CD14-positive monocyte (primary cell): Measurements from ENCODE around the gene PLBD2. TPM values are rescaled to one million over a fixed set of nuclear protein-coding genes. Genes with fewer than 3 reads are reported as not detected.

ENCODE experiments used
- DNase-seq, 3 donors: peaks; one replicate each; pipeline ENCODE4 v3.0.0-alpha.2; 2011 to 2022
- H2AFZ ChIP-seq: 2 replicates; pipeline ENCODE4 v1.6.0; 2012; ENCODE audit warnings: mild to moderate bottlenecking, low read depth, low read length, inconsistent platforms; ENCODE audit not compliant: insufficient read depth, poor library complexity, severe bottlenecking
- H3K27ac ChIP-seq, 2 donors: 1 replicate in 1 of 2; 2 replicates in 1 of 2; pipeline ENCODE4 v1.5.1; 2012 to 2013; ENCODE audit warnings: low read length in 2 of 2, control low read depth in 1 of 2, inconsistent platforms in 1 of 2, low read depth in 1 of 2, mild to moderate bottlenecking in 1 of 2
- H3K27me3 ChIP-seq, 2 donors: one replicate each; pipeline versions ENCODE4 v1.6.0 to v1.6.1; 2011 to 2013; ENCODE audit warnings: low read length in 2 of 2; ENCODE audit not compliant: control insufficient read depth in 2 of 2, insufficient read depth in 2 of 2
- H3K36me3 ChIP-seq, 2 donors: replicated peaks in 1 of 2; 1 replicate in 1 of 2; 2 replicates in 1 of 2; pipeline versions ENCODE4 v1.5.1 to v1.6.1; 2012 to 2013; ENCODE audit warnings: low read length in 2 of 2, control low read depth in 1 of 2, inconsistent platforms in 1 of 2, mild to moderate bottlenecking in 1 of 2; ENCODE audit not compliant: insufficient read depth in 2 of 2, control insufficient read depth in 1 of 2
- H3K4me1 ChIP-seq, 2 donors: 1 replicate in 1 of 2; 2 replicates in 1 of 2; pipeline versions ENCODE4 v1.5.1 to v1.6.1; 2012 to 2013; ENCODE audit warnings: low read length in 2 of 2, control low read depth in 1 of 2, inconsistent platforms in 1 of 2, mild to moderate bottlenecking in 1 of 2, moderate library complexity in 1 of 2; ENCODE audit not compliant: insufficient read depth in 2 of 2, control insufficient read depth in 1 of 2
- H3K4me2 ChIP-seq: replicated peaks from 2 replicates; pipeline ENCODE3; 2012; ENCODE audit warnings: low read length, moderate library complexity, mild to moderate bottlenecking; ENCODE audit not compliant: poor library complexity, severe bottlenecking; ENCODE audit errors: extremely low read depth
- H3K4me3 ChIP-seq, 3 experiments: fragments of 200-600 bp in 1 of 3; sonication (generic) in 1 of 3; replicated peaks in 1 of 3; 1 replicate in 2 of 3; 2 replicates in 1 of 3; pipeline ENCODE4 v1.5.1; 2011 to 2013; ENCODE audit warnings: low read length in 3 of 3, mild to moderate bottlenecking in 3 of 3, control low read depth in 2 of 3, low read depth in 2 of 3, inconsistent platforms in 1 of 3, moderate library complexity in 1 of 3
- H3K79me2 ChIP-seq: 2 replicates; pipeline ENCODE4 v1.6.0; 2012; ENCODE audit warnings: mild to moderate bottlenecking, control low read depth, inconsistent platforms, low read length, moderate library complexity; ENCODE audit not compliant: insufficient read depth
- H3K9ac ChIP-seq: 2 replicates; pipeline ENCODE4 v1.6.0; 2017; ENCODE audit warnings: low read length, mild to moderate bottlenecking; ENCODE audit not compliant: insufficient read depth, poor library complexity, severe bottlenecking
- H3K9me3 ChIP-seq, 2 donors: replicated peaks in 1 of 2; 1 replicate in 1 of 2; 2 replicates in 1 of 2; pipeline versions ENCODE4 v1.5.1 to v1.6.1; 2012 to 2013; ENCODE audit warnings: low read length in 2 of 2, control low read depth in 1 of 2; ENCODE audit not compliant: control insufficient read depth in 1 of 2, insufficient read depth in 1 of 2
- H4K20me1 ChIP-seq: 2 replicates; pipeline ENCODE4 v1.6.0; 2012; ENCODE audit warnings: mild to moderate bottlenecking, low read length, control low read depth, moderate library complexity; ENCODE audit not compliant: insufficient read depth
- H3K27ac Mint-ChIP-seq, 7 donors: one replicate each; pipeline ENCODE4 v1.8.0; 2020; ENCODE audit warnings: mild to moderate bottlenecking in 7 of 7, mixed read lengths in 7 of 7, moderate library complexity in 6 of 7, inconsistent platforms in 2 of 7
- H3K27me3 Mint-ChIP-seq, 3 donors: one replicate each; pipeline ENCODE4 v1.8.0; 2021 to 2022; ENCODE audit warnings: low read depth in 3 of 3, mild to moderate bottlenecking in 3 of 3, mixed read lengths in 3 of 3, moderate library complexity in 3 of 3, inconsistent platforms in 1 of 3
- H3K36me3 Mint-ChIP-seq, 2 donors: one replicate each; pipeline ENCODE4 v1.8.0; 2020; ENCODE audit warnings: mixed read lengths in 2 of 2, inconsistent platforms in 1 of 2, mild to moderate bottlenecking in 1 of 2
- H3K4me1 Mint-ChIP-seq: one replicate; pipeline ENCODE4 v1.8.0; 2020; ENCODE audit warnings: mild to moderate bottlenecking, mixed read lengths
- H3K4me3 Mint-ChIP-seq, 2 donors: one replicate each; pipeline ENCODE4 v1.8.0; 2020; ENCODE audit warnings: mild to moderate bottlenecking in 2 of 2, mixed read lengths in 2 of 2, moderate library complexity in 1 of 2
- H3K9me3 Mint-ChIP-seq, 7 donors: one replicate each; pipeline ENCODE4 v1.8.0; 2020 to 2022; ENCODE audit warnings: mixed read lengths in 7 of 7, mild to moderate bottlenecking in 6 of 7, moderate library complexity in 6 of 7, inconsistent platforms in 2 of 7
- CTCF ChIP-seq: fragments of 200-600 bp; IDR thresholded peaks from one replicate; pipeline ENCODE4 v1.8.0; 2022; ENCODE audit warnings: antibody characterized with exemption, mild to moderate bottlenecking
- WGBS: methylation state at CpG from one replicate; pipeline ENCODE4 v1.1.5; 2013; ENCODE audit warnings: missing lambda C conversion rate; ENCODE audit not compliant: insufficient coverage; 5-methylcytosine and 5-hydroxymethylcytosine counted together
- intact Hi-C, 2 donors: fragments of 100-400 bp; cut with micrococcal nuclease; formaldehyde crosslinking; loops; one replicate each; pipeline versions ENCODE4 v1.15.0 to v1.15.1; 2023
- polyA plus RNA-seq, 3 donors: library from polyadenylated mRNA; depleted of rRNA in 1 of 3; unstranded in 2 of 3; stranded (reverse) in 1 of 3; fragments of 300-500 nt in 2 of 3; fragments of >200 nt in 1 of 3; fragmentation: Illumina TruSeq in 2 of 3; gene quantifications; 1 replicate in 2 of 3; 2 replicates in 1 of 3; pipeline ENCODE4 v1.2.3, GENCODE V29; 2012 to 2021

The PLBD2 gene
- polyA plus RNA-seq, 3 donors = 8.5 to 12.4 (median 8.8) TPM

- Mint-ChIP-seq H3K27me3 (peaks cover 3 to 6% (median 4%) of the 10 kb centered on the region in 3 donors), H3K4me3 (peak overlapping the region in 1 of 2 donors; percentile 47), H3K36me3 (no peaks in the 10 kb centered on the region), H3K4me1 (peaks cover 30% of the 10 kb centered on the region), H3K27ac (no peak overlapping the region), H3K9me3 (no peaks in the 10 kb centered on the region)
- no peaks in the 10 kb centered on the region for H3K27me3 ChIP-seq
- H4K20me1 ChIP-seq = no peaks in the 10 kb centered on the region
- H3K4me3 ChIP-seq = no peak overlapping the region
- 88% methylated on average over 19 of the region's 23 CpGs for WGBS
- H2AFZ ChIP-seq = no peak overlapping the region
- no peak for TF ChIP-seq CTCF
- intact Hi-C loops = no loop called here
- H3K27ac ChIP-seq = no peak overlapping the region
- no peaks in the 10 kb centered on the region for H3K79me2 ChIP-seq
- H3K9me3 ChIP-seq = no peaks in the 10 kb centered on the region
- H3K9ac ChIP-seq = no peak overlapping the region
- peaks cover 32 to 37% of the 10 kb centered on the region in 2 donors for H3K4me1 ChIP-seq
- H3K4me2 ChIP-seq = no peak overlapping the region
- no peak for DNase-seq
- H3K36me3 ChIP-seq = no peaks in the 10 kb centered on the region
Observed at GRCh38 chr12:113402586-113403260, 44.3 kb downstream of the PLBD2 start.

- peak; percentile 44 to 70 (median 58) for DNase-seq
- TF ChIP-seq CTCF = no peak
- Histone ChIP-seq H3K36me3 (no peaks in the 10 kb centered on the region), H3K4me1 (peaks cover 42 to 47% of the 10 kb centered on the region in 2 donors), H3K9ac (peak within 1 kb of the TSS; percentile 61), H3K27me3 (no peaks in the 10 kb centered on the region), H2AFZ (peak within 1 kb of the TSS; percentile 56), H3K4me2 (peak within 1 kb of the TSS; percentile 77), H3K9me3 (no peaks in the 10 kb centered on the region), H3K4me3 (peak within 1 kb of the TSS; percentile 18 to 69 (median 29)), H3K79me2 (no peaks in the 10 kb centered on the region), H3K27ac (peak within 1 kb of the TSS; percentile 33 to 69), H4K20me1 (no peaks in the 10 kb centered on the region)
- WGBS = 0% methylated on average over 1 of the region's 14 CpGs
- peaks cover 3 to 6% (median 3%) of the 10 kb centered on the region in 3 donors for H3K27me3 Mint-ChIP-seq
- peaks cover 40% of the 10 kb centered on the region for H3K4me1 Mint-ChIP-seq
- no peaks in the 10 kb centered on the region for H3K9me3 Mint-ChIP-seq
- intact Hi-C loops = no loop called here
- no peaks in the 10 kb centered on the region for H3K36me3 Mint-ChIP-seq
- peak within 1 kb of the TSS; percentile 82 to 93 (median 85) for H3K27ac Mint-ChIP-seq
- H3K4me3 Mint-ChIP-seq = peak within 1 kb of the TSS; percentile 61 to 95
Observed at GRCh38 chr12:113403435-113404415, 45.3 kb downstream of the PLBD2 start, which contains the start of gene SDS. TSS of gene SDS (minus strand) at chr12:113403887. CDS start at chr12:113399708, 4,179 bp downstream.
